Osteoblast (primary cell): ENCODE results near the gene NFIC. TPM values are rescaled to one million over a fixed set of nuclear protein-coding genes. Genes with fewer than 3 reads are reported as not detected.

Experiments used
- DNase-seq: peaks from one replicate; pipeline ENCODE4 v3.0.0; 2011; ENCODE audit warnings: low spot score, mixed read lengths; ENCODE audit not compliant: insufficient read length; ENCODE audit errors: missing footprints
- H2AFZ ChIP-seq: 2 replicates; pipeline ENCODE4 v1.6.0; 2011; ENCODE audit warnings: mild to moderate bottlenecking, low read length
- H3K27ac ChIP-seq: 2 replicates; pipeline ENCODE4 v1.5.1; 2011; ENCODE audit warnings: mild to moderate bottlenecking, low read depth, low read length, moderate library complexity
- H3K27me3 ChIP-seq: 2 replicates; pipeline ENCODE4 v1.6.0; 2012; ENCODE audit warnings: mild to moderate bottlenecking, control low read depth, inconsistent platforms, low read length, moderate library complexity; ENCODE audit not compliant: insufficient read depth
- H3K36me3 ChIP-seq: 2 replicates; pipeline ENCODE4 v1.5.1; 2011; ENCODE audit warnings: mild to moderate bottlenecking, low read length, control low read depth, moderate library complexity; ENCODE audit not compliant: insufficient read depth
- H3K4me1 ChIP-seq: 2 replicates; pipeline ENCODE4 v1.5.1; 2011; ENCODE audit warnings: mild to moderate bottlenecking, low read length, control low read depth, moderate library complexity; ENCODE audit not compliant: insufficient read depth
- H3K4me2 ChIP-seq: 2 replicates; pipeline ENCODE4 v1.6.0; 2011; ENCODE audit warnings: mild to moderate bottlenecking, low read length; ENCODE audit not compliant: insufficient read depth
- H3K4me3 ChIP-seq: fragments of 200-600 bp; sonication (generic); 3 replicates; pipeline ENCODE4 v1.5.1; 2012; ENCODE audit warnings: mild to moderate bottlenecking, low read length, inconsistent platforms; ENCODE audit not compliant: insufficient read depth
- H3K79me2 ChIP-seq: 2 replicates; pipeline ENCODE4 v1.6.0; 2012; ENCODE audit warnings: mild to moderate bottlenecking, low read length, control low read depth, inconsistent platforms; ENCODE audit not compliant: insufficient read depth
- H3K9me3 ChIP-seq: 2 replicates; pipeline ENCODE4 v1.5.1; 2011; ENCODE audit warnings: low read depth, low read length, control low read depth
- H4K20me1 ChIP-seq: 2 replicates; pipeline ENCODE4 v1.6.0; 2012; ENCODE audit warnings: mild to moderate bottlenecking, low read length, control low read depth; ENCODE audit not compliant: insufficient read depth
- total RNA-seq: library from RNA; depleted of rRNA; stranded (reverse); fragments of >200 nt; gene quantifications from 2 replicates; pipeline ENCODE4 v1.2.3, GENCODE V29; 2012
- TF ChIP-seq, protein P1 (sequence below): IDR thresholded peaks from 2 replicates; pipeline ENCODE4 v1.5.1; 2011; ENCODE audit warnings: mild to moderate bottlenecking, low read depth, low read length, moderate library complexity; ENCODE audit errors: extremely low read depth

Gene NFIC
- total RNA-seq, 1 donor, result 61.2 TPM

DNA sequence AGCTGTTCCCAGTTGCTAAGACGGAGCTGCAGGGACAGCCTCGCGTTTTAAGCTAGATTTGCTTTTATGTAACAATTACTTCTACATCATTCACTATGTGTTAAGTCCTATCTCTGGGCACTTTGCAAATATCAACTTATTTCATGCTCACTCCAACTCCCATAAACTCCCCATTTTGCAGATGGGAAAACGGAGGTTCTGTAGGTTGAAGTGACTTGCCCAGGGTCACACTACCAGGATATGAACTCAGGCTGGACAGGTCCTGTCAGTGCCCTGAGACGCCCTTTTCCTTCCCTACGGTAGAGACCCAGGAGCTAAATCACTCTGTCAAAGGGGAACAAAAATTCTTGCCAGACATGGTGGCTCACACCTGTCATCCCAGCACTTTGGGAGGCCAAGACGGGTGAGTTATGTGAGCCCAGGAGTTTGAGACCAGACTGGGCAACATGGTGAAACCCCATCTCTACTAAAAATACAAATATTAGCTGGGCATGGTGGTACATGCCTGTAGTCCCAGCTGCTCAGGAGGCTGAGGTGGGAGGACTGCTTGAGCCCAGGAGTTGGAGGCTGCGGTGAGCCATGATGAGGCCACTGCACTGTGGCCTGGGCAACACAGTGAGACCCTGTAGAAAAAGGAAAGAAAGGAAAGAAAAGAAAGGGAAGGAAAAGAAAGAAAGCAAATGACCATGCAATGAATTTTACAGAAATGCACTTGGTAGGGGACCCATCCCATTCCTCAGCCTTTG is 14.5 kb upstream of the NFIC start:
- no peak overlapping the region for H3K4me3 ChIP-seq
- no peaks in the 10 kb centered on the region for H4K20me1 ChIP-seq
- no peaks in the 10 kb centered on the region for H3K36me3 ChIP-seq
- H2AFZ ChIP-seq, result no peak overlapping the region
- no peaks in the 10 kb centered on the region for H3K4me1 ChIP-seq
- no peaks in the 10 kb centered on the region for H3K27me3 ChIP-seq
- H3K79me2 ChIP-seq, result no peaks in the 10 kb centered on the region
- no peak overlapping the region for H3K4me2 ChIP-seq
- H3K27ac ChIP-seq, result no peak overlapping the region
- no peaks in the 10 kb centered on the region for H3K9me3 ChIP-seq
- DNase-seq, result peak; percentile 17
- TF ChIP-seq, protein P1, sequence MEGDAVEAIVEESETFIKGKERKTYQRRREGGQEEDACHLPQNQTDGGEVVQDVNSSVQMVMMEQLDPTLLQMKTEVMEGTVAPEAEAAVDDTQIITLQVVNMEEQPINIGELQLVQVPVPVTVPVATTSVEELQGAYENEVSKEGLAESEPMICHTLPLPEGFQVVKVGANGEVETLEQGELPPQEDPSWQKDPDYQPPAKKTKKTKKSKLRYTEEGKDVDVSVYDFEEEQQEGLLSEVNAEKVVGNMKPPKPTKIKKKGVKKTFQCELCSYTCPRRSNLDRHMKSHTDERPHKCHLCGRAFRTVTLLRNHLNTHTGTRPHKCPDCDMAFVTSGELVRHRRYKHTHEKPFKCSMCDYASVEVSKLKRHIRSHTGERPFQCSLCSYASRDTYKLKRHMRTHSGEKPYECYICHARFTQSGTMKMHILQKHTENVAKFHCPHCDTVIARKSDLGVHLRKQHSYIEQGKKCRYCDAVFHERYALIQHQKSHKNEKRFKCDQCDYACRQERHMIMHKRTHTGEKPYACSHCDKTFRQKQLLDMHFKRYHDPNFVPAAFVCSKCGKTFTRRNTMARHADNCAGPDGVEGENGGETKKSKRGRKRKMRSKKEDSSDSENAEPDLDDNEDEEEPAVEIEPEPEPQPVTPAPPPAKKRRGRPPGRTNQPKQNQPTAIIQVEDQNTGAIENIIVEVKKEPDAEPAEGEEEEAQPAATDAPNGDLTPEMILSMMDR, result no peak

DNA sequence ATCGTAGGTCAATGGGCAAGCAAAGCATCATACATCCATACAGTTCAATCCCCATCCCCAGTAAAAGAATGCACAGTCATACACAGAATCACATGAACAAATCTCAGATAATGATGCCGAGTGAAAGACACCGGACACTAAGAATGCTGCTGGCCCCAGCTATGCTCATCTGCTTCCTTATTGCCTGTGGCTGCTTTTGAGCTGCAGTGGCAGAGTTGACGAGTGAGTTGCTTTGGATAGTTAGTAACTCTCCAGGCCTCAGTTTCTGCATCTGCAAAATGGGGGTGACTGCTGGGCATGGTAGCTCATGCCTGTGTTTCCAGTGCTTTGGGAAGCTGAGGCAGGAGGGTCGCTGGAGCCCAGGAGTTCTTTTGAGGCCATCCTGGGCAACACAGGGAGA is 12.9 kb upstream of the NFIC start:
- Histone ChIP-seq H2AFZ (no peak overlapping the region), H3K27ac (no peak overlapping the region), H3K9me3 (no peaks in the 10 kb centered on the region), H3K79me2 (no peaks in the 10 kb centered on the region), H3K4me2 (no peak overlapping the region), H3K4me3 (no peak overlapping the region), H4K20me1 (no peaks in the 10 kb centered on the region), H3K4me1 (no peaks in the 10 kb centered on the region), H3K36me3 (no peaks in the 10 kb centered on the region), H3K27me3 (no peaks in the 10 kb centered on the region)
- DNase-seq, result peak; percentile 23
- TF ChIP-seq, protein P1, result no peak

DNA sequence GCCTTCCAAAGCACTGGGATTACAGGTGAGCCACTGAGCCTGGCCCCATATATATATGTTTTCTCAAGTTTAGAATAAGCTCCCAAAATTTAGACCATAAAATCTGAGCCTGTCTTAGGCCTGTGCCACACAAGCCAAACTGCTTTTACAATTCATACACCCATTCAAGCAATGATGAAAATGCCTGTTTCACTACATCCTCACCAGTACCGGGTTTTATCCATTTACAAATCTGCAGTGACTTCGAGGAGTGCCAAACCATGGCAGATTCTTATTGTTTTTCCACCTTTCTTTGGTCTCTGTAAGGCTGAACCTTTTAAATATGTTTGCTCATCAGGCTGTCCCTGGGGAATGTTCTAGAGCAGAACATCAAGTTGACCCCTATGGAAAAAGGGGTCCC is 9.6 kb upstream of the NFIC start:
- Histone ChIP-seq H3K4me2 (no peak overlapping the region), H4K20me1 (peaks cover 5% of the 10 kb centered on the region), H3K27me3 (no peaks in the 10 kb centered on the region), H3K79me2 (peaks cover 14% of the 10 kb centered on the region), H3K4me3 (no peak overlapping the region), H2AFZ (no peak overlapping the region), H3K9me3 (no peaks in the 10 kb centered on the region), H3K36me3 (no peaks in the 10 kb centered on the region), H3K27ac (no peak overlapping the region), H3K4me1 (peaks cover 3% of the 10 kb centered on the region)
- TF ChIP-seq, protein P1, result no peak
- peak; percentile 85 for DNase-seq

- no peak overlapping the region for H2AFZ ChIP-seq
- H3K4me3 ChIP-seq, result no peak overlapping the region
- H3K4me2 ChIP-seq, result no peak overlapping the region
- H3K79me2 ChIP-seq, result peaks cover 21% of the 10 kb centered on the region
- peaks cover 3% of the 10 kb centered on the region for H3K4me1 ChIP-seq
- no peaks in the 10 kb centered on the region for H3K27me3 ChIP-seq
- H4K20me1 ChIP-seq, result peaks cover 11% of the 10 kb centered on the region
- H3K27ac ChIP-seq, result no peak overlapping the region
- H3K9me3 ChIP-seq, result no peaks in the 10 kb centered on the region
- TF ChIP-seq, protein P1, result no peak
- DNase-seq, result peak; percentile 34
- no peaks in the 10 kb centered on the region for H3K36me3 ChIP-seq
These were observed 9.0 kb upstream of the NFIC start for GRCh38 chr19:3357271-3357991.
